K562 (cell line): Measurements from ENCODE around the gene IGLON5. TPM values are rescaled to one million over a fixed set of nuclear protein-coding genes. Genes with fewer than 3 reads are reported as not detected.

ENCODE experiments used
- ARNT ChIP-seq, 2 experiments: fragments of 450-650 bp; IDR thresholded peaks; 2 replicates each; pipeline ENCODE4 v1.6.1; 2016; ENCODE audit warnings: mild to moderate bottlenecking in 1 of 2
- BCOR ChIP-seq: fragments of 450-650 bp; IDR thresholded peaks from 2 replicates; pipeline ENCODE4 v1.6.1; 2016
- BRD4 ChIP-seq: fragments of 200-600 bp; sonication (generic); IDR thresholded peaks from 2 replicates; pipeline ENCODE4 v1.6.1; 2017; ENCODE audit warnings: inconsistent platforms
- BRD9 ChIP-seq: fragments of 450-650 bp; IDR thresholded peaks from 2 replicates; pipeline ENCODE4 v1.6.1; 2018; ENCODE audit warnings: low read depth; ENCODE audit not compliant: partially characterized antibody
- CC2D1A ChIP-seq: fragments of 450-650 bp; IDR thresholded peaks from 2 replicates; pipeline ENCODE4 v1.6.1; 2017; ENCODE audit warnings: mild to moderate bottlenecking
- CXXC5 ChIP-seq: fragments of 250-450 bp; sonication (Bioruptor Pico); IDR thresholded peaks from 2 replicates; pipeline ENCODE4 v1.8.0; 2022; ENCODE audit warnings: inconsistent platforms, mild to moderate bottlenecking, moderate library complexity
- E2F3 ChIP-seq: fragments of 250-450 bp; sonication (Bioruptor Pico); IDR thresholded peaks from 2 replicates; pipeline ENCODE4 v1.4.0; 2020; ENCODE audit warnings: mild to moderate bottlenecking
- FOSL1 ChIP-seq: fragments of 200-800 bp; sonication (Bioruptor generic); conservative IDR thresholded peaks from 2 replicates; pipeline ENCODE4 v1.6.1; 2016; ENCODE audit warnings: missing genetic modification characterization, missing compliant biosample characterization
- IRF2 ChIP-seq: sonication (generic); formaldehyde crosslinking; IDR thresholded peaks from 2 replicates; pipeline ENCODE4 v1.8.1; 2022; ENCODE audit warnings: mild to moderate bottlenecking, missing genetic modification reagents
- KAT8 ChIP-seq: fragments of 450-650 bp; IDR thresholded peaks from 2 replicates; pipeline ENCODE4 v1.6.1; 2016; ENCODE audit warnings: low read depth, mild to moderate bottlenecking
- KDM2B ChIP-seq: fragments of 250-450 bp; sonication (Bioruptor Pico); IDR thresholded peaks from 2 replicates; pipeline ENCODE4 v1.8.0; 2021; ENCODE audit warnings: mild to moderate bottlenecking, moderate library complexity
- NONO ChIP-seq, 2 experiments: fragments of 200-400 bp in 1 of 2; fragments of 450-650 bp in 1 of 2; formaldehyde crosslinking in 1 of 2; IDR thresholded peaks; 2 replicates each; pipeline ENCODE4 v1.6.1; 2017; ENCODE audit warnings: low read depth in 2 of 2, mild to moderate bottlenecking in 2 of 2, moderate library complexity in 2 of 2, low read length in 1 of 2
- PPARD ChIP-seq: fragments of 250-450 bp; sonication (Bioruptor Pico); IDR thresholded peaks from 2 replicates; pipeline ENCODE4 v1.8.0; 2022; ENCODE audit warnings: inconsistent platforms, mild to moderate bottlenecking, moderate library complexity
- RBM34 ChIP-seq: fragments of 200-400 bp; formaldehyde crosslinking; IDR thresholded peaks from 2 replicates; pipeline ENCODE4 v1.6.1; 2018; ENCODE audit warnings: low read length, borderline replicate concordance; ENCODE audit not compliant: insufficient read depth
- SIN3A ChIP-seq, 2 experiments: fragments of 150-350 bp in 1 of 2; IDR thresholded peaks; 2 replicates each; pipeline ENCODE4 v1.6.1; 2011 to 2016; ENCODE audit warnings: borderline replicate concordance in 2 of 2, low read depth in 2 of 2, low read length in 2 of 2, mild to moderate bottlenecking in 2 of 2, moderate library complexity in 2 of 2; ENCODE audit not compliant: control insufficient read depth in 1 of 2
- SMC3 ChIP-seq: conservative IDR thresholded peaks from 2 replicates; pipeline ENCODE4 v1.6.1; 2011; ENCODE audit warnings: low read depth, low read length, improper control_type of control experiment; ENCODE audit not compliant: insufficient read depth
- SREBF1 ChIP-seq: fragments of 150-350 bp; IDR thresholded peaks from 2 replicates; pipeline ENCODE4 v1.6.1; 2014; ENCODE audit warnings: antibody characterized with exemption, low read depth, low read length, borderline replicate concordance
- SRSF7 ChIP-seq: fragments of 200-400 bp; formaldehyde crosslinking; optimal IDR thresholded peaks from 2 replicates; pipeline ENCODE3; 2017; ENCODE audit warnings: mild to moderate bottlenecking, low read depth, low read length
- TEAD2 ChIP-seq: fragments of 450-650 bp; IDR thresholded peaks from 2 replicates; pipeline ENCODE4 v1.6.1; 2016; ENCODE audit warnings: missing genetic modification characterization, control low read depth, missing compliant biosample characterization
- TFAP4 ChIP-seq: sonication (generic); formaldehyde crosslinking; IDR thresholded peaks from 2 replicates; pipeline ENCODE4 v1.8.0; 2022; ENCODE audit warnings: missing genetic modification reagents, mild to moderate bottlenecking, moderate library complexity, borderline replicate concordance
- ZBED1 ChIP-seq: IDR thresholded peaks from 2 replicates; pipeline ENCODE4 v1.6.1; 2014
- ZNF507 ChIP-seq: conservative IDR thresholded peaks from 2 replicates; pipeline ENCODE4 v1.6.1; 2017; ENCODE audit warnings: missing genetic modification characterization, missing compliant biosample characterization
- ZNF561 ChIP-seq: fragments of 450-650 bp; formaldehyde crosslinking; conservative IDR thresholded peaks from 2 replicates; pipeline ENCODE4 v1.4.0; 2020; ENCODE audit warnings: mild to moderate bottlenecking, moderate library complexity
- ZNF586 ChIP-seq: fragments of 450-650 bp; formaldehyde crosslinking; conservative IDR thresholded peaks from 2 replicates; pipeline ENCODE4 v1.4.0; 2020; ENCODE audit warnings: mild to moderate bottlenecking, moderate library complexity
- polyA plus RNA-seq, 8 experiments: library from polyadenylated mRNA; depleted of rRNA in 4 of 8; stranded (reverse) in 5 of 8; unstranded in 3 of 8; fragments of >200 nt; fragmentation: Nextera tagmentation in 2 of 8; fragmentation: Illumina TruSeq in 1 of 8; extraction: Ambion mirVana in 2 of 8; extraction: Trizol in 1 of 8; gene quantifications; 2 replicates each; pipeline versions ENCODE4 v1.2.1 to v1.2.3, GENCODE V29; 2011 to 2014; ENCODE audit warnings: inconsistent platforms in 1 of 8, missing spikeins in 1 of 8
- total RNA-seq, 7 experiments: library from RNA; depleted of rRNA in 6 of 7; stranded (reverse); fragments of >200 nt in 6 of 7; fragmentation: Illumina TruSeq in 2 of 7; extraction: Trizol in 2 of 7; gene quantifications; 2 replicates each; pipeline versions ENCODE4 v1.2.1 to v1.2.3, GENCODE V29; 2011 to 2021; ENCODE audit warnings: low replicate concordance in 1 of 7
- TF ChIP-seq, protein P1 (sequence below): fragments of 450-650 bp; formaldehyde crosslinking; IDR thresholded peaks from 2 replicates; pipeline ENCODE4 v1.4.0; 2020; ENCODE audit warnings: mild to moderate bottlenecking, mixed read lengths
- TF ChIP-seq, protein P2 (sequence below): sonication (generic); formaldehyde crosslinking; IDR thresholded peaks from 2 replicates; pipeline ENCODE4 v1.8.1; 2023; ENCODE audit warnings: mild to moderate bottlenecking, missing genetic modification reagents
- TF ChIP-seq, protein P3 (sequence below): fragments of 450-650 bp; IDR thresholded peaks from 2 replicates; pipeline ENCODE4 v1.6.1; 2017; ENCODE audit warnings: mild to moderate bottlenecking, moderate library complexity

The IGLON5 gene
- total and polyA plus RNA-seq, 9 of the 15 experiments (the other 6 are each of a cell fraction or from before 2014, with no cell fraction given), result 0.03 to 0.22 (median 0.14) TPM; not detected in 2

- TF ChIP-seq ZBED1, result no peak
- TF ChIP-seq SIN3A (IDR thresholded peaks at IDR 0.05; ENCODE audit: borderline replicate concordance in 2 of 2, control insufficient read depth in 1 of 2, low read depth in 2 of 2, low read length in 2 of 2), result no peak
- TF ChIP-seq SREBF1, result no peak
- TF ChIP-seq, protein P1, sequence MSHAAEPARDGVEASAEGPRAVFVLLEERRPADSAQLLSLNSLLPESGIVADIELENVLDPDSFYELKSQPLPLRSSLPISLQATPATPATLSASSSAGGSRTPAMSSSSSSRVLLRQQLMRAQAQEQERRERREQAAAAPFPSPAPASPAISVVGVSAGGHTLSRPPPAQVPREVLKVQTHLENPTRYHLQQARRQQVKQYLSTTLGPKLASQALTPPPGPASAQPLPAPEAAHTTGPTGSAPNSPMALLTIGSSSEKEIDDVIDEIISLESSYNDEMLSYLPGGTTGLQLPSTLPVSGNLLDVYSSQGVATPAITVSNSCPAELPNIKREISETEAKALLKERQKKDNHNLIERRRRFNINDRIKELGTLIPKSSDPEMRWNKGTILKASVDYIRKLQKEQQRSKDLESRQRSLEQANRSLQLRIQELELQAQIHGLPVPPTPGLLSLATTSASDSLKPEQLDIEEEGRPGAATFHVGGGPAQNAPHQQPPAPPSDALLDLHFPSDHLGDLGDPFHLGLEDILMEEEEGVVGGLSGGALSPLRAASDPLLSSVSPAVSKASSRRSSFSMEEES (CRISPR knock-in tag), result no peak
- no peak for TF ChIP-seq ZNF507 (tag)
- TF ChIP-seq BRD4, result no peak
- peak; percentile 37; the same call in 1 of the 2 replicates for TF ChIP-seq BCOR
- no peak for TF ChIP-seq KDM2B (CRISPR knock-in tag)
- TF ChIP-seq IRF2, result no peak
- peak; percentile 65 for TF ChIP-seq BRD9
- TF ChIP-seq ARNT (IDR thresholded peaks at IDR 0.05), result 0 out of 4 replicates have a peak, but pooled peaks have one; percentile 41 to 68
- no peak for TF ChIP-seq CXXC5 (CRISPR knock-in tag)
- TF ChIP-seq TFAP4, result no peak
- peak; percentile 43; the same call in 1 of the 2 replicates for TF ChIP-seq E2F3
- TF ChIP-seq SRSF7, result no peak
- TF ChIP-seq PPARD (CRISPR knock-in tag), result no peak
- no peak for TF ChIP-seq KAT8
- no peak for TF ChIP-seq RBM34
- TF ChIP-seq, protein P2, sequence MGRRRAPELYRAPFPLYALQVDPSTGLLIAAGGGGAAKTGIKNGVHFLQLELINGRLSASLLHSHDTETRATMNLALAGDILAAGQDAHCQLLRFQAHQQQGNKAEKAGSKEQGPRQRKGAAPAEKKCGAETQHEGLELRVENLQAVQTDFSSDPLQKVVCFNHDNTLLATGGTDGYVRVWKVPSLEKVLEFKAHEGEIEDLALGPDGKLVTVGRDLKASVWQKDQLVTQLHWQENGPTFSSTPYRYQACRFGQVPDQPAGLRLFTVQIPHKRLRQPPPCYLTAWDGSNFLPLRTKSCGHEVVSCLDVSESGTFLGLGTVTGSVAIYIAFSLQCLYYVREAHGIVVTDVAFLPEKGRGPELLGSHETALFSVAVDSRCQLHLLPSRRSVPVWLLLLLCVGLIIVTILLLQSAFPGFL (CRISPR knock-in tag), result no peak
- TF ChIP-seq CC2D1A, result no peak
- TF ChIP-seq, protein P3, sequence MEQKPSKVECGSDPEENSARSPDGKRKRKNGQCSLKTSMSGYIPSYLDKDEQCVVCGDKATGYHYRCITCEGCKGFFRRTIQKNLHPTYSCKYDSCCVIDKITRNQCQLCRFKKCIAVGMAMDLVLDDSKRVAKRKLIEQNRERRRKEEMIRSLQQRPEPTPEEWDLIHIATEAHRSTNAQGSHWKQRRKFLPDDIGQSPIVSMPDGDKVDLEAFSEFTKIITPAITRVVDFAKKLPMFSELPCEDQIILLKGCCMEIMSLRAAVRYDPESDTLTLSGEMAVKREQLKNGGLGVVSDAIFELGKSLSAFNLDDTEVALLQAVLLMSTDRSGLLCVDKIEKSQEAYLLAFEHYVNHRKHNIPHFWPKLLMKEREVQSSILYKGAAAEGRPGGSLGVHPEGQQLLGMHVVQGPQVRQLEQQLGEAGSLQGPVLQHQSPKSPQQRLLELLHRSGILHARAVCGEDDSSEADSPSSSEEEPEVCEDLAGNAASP, result no peak
- TF ChIP-seq SMC3, result no peak
- TF ChIP-seq ZNF561, result 0 out of 2 replicates have a peak, but pooled peaks have one; percentile 38
- TF ChIP-seq NONO (IDR thresholded peaks at IDR 0.05; ENCODE audit: low read depth in 2 of 2, low read length in 1 of 2), result no peak
- TF ChIP-seq TEAD2 (tag), result no peak
- TF ChIP-seq ZNF586 (CRISPR knock-in tag), result 0 out of 2 replicates have a peak, but pooled peaks have one; percentile 51
- no peak for TF ChIP-seq FOSL1 (tag)
These were observed 27.9 kb downstream of the IGLON5 start (continued) for GRCh38 chr19:51339313-51339686.
